ENCODE results near the gene RPS6KA5.
"Not testable (repeated sequence)": the region's sequence is repeated elsewhere in the genome, so short reads cannot be mapped to it uniquely, and the experiment has no call there.

RPS6KA5 gene

GRCh38 chr14:91060351-91061055, at the start of gene RPS6KA5:
TSS of gene RPS6KA5 (minus strand) at chr14:91060641. CDS start at chr14:91060434, 207 bp downstream.
- DNase-seq (ENCODE audit: low read depth in 2 of 2), result peak; percentile 99 to 100

- DNase-seq (ENCODE audit: low read depth in 2 of 2), result peak in 1 of 2 donors; percentile 1
Measured at GRCh38 chr14:91108941-91109611, 48.6 kb upstream of the RPS6KA5 start.

DNA sequence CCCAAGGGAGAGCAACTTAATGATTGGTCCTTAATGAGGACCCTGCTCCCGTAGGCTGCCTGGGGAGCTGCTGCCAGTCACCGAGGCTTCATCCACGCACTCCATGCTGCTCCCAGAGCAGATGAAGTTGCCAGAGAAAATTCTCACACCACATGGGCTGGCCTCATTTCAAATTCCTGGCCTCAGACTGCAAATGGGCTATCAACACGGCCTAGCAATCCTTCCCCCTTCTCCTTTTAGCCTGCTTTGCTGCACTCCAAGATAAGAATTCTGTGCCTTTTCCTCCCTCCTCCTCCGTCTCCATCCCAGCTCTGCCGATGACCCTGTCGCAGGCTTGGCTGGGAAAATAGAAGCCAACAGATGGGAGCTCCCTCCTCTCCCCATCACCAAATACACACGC, 42.7 kb upstream of the RPS6KA5 start:
- no peak for DNase-seq (ENCODE audit: low read depth in 2 of 2)

DNA sequence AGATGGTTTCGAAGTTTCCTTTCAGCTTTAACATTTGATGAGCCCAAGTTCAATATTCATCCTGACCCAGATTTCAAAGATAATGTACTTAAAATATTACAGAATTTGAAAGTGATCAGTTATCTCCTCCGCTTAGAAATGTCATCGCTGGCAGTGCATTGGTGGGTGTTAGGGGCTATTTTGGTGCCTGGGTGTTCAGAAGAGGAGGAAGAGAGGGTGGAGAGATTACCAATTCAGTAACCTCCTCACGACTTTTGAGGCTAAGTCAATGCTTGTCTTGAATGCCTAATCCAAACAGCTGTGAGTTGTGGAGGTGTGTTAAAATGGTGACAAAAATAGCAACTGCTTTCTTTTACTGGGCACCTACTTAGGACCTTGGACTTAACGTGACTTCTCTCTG, 39.7 kb upstream of the RPS6KA5 start:
- DNase-seq (ENCODE audit: low read depth in 2 of 2), result no peak

DNA sequence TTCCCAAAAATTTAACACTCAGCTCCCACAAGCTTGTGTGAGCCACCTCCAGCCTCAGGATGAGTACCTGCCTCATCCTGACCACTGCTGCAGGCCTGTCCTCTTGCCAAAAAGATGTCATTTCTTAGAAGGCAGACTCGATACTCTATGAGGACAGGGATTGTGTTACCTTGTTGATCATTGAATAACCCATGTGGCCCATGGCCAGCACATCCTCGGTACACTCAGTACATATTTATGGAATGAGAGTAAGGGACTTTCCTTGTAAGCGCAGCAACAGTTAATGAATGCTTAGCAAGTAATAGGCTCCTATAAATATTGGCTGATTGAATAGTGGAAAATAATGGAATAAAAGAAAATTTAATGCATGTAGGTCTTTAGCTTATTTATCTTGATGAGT, 38.1 kb upstream of the RPS6KA5 start:
- DNase-seq (ENCODE audit: low read depth in 2 of 2), result no peak

DNA sequence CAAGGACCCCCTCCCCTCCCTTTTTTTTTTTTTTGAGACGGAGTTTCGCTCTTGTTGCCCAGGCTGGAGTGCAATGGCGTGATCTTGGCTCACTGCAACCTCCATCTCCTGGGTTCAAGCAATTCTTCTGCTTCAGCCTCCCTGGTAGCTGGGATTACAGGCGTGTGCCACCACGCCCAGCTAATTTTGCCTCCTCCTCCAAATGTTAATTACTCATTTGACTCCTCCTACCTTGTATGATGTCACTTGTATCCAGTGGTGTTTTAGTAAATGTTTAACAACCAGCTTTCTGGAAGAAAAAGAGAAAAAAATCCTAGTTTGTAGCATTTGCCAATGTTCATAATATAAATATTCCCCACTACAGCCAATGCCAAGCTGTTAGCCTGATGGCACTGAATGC, 37.2 kb upstream of the RPS6KA5 start:
- DNase-seq (ENCODE audit: low read depth in 2 of 2), result not testable (repeated sequence)

DNA sequence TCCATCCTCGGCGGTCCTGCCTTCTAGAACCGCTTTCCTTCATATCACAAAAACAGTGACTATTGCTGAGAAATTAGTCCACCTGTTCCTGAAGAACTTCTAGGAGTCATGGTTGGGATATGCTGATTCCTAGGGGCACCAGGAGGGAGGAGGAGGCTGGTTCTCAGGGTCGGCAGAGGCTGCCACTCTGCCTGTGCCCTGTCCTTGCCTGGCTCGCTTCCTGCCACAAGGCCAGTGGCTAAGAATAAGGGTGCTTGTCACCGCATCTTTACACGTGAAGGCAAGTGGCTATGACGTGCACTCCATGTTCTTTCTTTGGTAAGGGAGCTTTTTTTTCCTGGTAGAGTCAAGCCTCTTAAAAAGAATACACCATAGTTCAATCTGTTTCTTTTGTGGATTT, 34.7 kb upstream of the RPS6KA5 start:
- no peak for DNase-seq (ENCODE audit: low read depth in 2 of 2)

DNA sequence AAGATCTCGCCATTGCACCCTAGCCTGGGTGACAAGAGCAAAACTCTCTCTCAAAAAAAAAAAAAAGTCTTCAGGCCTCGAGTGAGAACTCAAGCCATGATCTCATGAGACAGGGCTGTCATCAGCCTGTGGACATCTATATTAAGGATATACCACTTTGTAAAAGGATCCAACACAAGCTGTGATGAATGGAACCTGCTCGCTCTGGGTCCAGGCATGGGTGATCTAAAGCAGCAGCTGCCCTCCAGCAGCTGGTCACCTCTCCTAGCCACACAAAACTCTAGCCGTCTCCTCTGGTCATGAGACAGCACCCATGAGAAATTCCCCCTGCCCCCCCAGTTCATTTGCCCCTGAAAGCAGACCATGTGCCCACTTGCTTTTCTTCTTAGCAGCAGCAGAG, 34.3 kb upstream of the RPS6KA5 start:
- no peak for DNase-seq (ENCODE audit: low read depth in 2 of 2)

- DNase-seq (ENCODE audit: low read depth in 2 of 2), result not testable (repeated sequence)
Measured at GRCh38 chr14:91093743-91094472, 33.5 kb upstream of the RPS6KA5 start.

- DNase-seq (ENCODE audit: low read depth in 2 of 2), result no peak
Measured at GRCh38 chr14:91092073-91092472, 31.6 kb upstream of the RPS6KA5 start.

- DNase-seq (ENCODE audit: low read depth in 2 of 2), result no peak
Measured at GRCh38 chr14:91090743-91091142, 30.3 kb upstream of the RPS6KA5 start.

GRCh38 chr14:91089958-91090535, 29.6 kb upstream of the RPS6KA5 start:
- DNase-seq (ENCODE audit: low read depth in 2 of 2), result no peak

DNA sequence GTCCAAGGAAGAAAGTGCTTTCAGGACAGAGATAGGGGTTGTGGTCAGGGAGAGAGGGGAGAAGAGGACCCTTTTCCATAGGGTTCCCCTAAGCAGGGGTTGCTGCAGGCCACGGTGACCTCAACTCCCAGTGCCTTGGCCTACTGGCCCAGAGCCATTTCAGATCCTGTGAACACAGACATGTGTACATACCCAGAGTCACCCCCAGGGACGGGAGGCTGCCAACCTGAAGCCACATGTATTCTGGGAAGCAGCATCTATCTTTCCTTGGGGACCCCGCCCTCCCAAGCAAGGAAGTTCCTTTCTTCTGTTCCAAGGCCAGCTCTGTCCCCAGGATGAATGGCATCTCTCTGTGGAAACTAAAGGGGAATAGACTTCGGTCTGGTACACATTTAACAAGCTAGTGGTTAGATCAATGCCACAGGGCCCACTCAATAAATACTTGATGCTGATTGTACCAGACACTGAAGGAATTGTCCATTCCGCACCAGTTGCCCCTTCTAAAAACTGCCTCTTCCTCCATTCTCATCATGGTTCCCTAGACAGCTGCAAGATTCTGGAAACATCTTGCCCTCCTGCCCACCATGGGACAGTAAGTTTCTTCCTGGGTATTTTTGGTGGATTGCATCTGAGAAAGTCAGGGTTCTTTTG, 28.3 kb upstream of the RPS6KA5 start:
- DNase-seq (ENCODE audit: low read depth in 2 of 2), result no peak

GRCh38 chr14:91087470-91087869, 27.0 kb upstream of the RPS6KA5 start:
- not testable (repeated sequence) for DNase-seq (ENCODE audit: low read depth in 2 of 2)

DNA sequence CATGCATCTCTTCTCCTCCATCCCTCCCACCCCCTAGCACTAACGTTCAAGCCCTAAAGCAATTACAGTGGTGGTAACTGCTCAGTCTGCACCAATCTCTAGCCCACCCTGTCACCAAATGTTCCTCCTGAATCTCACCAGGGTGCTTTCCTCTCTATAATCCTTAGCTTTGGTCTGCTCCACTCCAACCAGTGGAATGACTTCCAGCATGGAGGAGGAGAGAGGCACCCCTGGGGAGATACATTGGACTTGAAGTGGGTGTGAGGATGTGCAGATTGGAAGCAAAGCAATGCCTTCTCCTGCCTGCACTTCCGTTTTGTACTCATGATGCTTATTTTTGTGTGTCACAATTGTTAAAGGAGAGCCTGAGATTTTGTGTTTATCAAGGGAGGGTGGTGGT, 24.1 kb upstream of the RPS6KA5 start:
- DNase-seq (ENCODE audit: low read depth in 2 of 2), result no peak

DNA sequence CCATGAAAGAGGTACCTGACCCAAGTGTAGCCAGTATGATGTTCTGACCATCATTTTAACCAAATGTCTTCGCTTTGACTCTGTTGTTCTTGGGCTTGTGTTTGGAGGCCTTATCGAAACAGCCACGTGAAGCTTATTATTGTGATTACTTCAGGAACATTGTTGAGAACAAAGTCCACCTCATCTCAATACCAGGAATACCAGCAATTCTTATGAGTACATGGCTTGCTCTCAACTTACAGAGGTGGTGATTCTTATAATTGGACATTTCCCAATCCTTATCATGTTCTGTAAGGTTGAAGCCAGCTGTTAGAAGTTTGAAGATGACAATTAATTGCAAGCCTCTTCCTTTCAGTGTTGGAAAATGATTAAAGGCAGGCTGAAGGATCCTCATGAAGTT, 21.8 kb upstream of the RPS6KA5 start:
- DNase-seq (ENCODE audit: low read depth in 2 of 2), result no peak

DNA sequence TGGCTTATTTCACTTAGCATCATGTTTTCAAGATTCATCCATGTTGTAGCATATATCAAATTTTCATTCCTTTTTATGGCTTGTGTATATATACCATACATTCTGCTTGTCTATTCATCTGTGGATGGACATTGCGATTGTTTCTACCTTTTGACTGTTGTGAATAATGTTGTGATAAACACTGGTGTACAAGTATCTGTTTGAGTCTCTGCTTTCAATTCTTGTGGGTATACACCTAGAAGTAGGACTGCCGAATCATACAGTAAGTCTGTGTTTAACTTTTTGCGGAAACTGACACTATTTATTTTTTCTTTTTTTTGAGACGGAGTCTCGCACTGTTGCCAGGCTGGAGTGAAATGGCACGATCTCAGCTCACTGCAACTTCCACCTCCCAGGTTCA, 19.6 kb upstream of the RPS6KA5 start:
- DNase-seq (ENCODE audit: low read depth in 2 of 2), result no peak

GRCh38 chr14:91078095-91078737, 17.8 kb upstream of the RPS6KA5 start:
- DNase-seq (ENCODE audit: low read depth in 2 of 2), result peak; percentile 24 to 37

GRCh38 chr14:91075553-91075952, 15.1 kb upstream of the RPS6KA5 start:
- no peak for DNase-seq (ENCODE audit: low read depth in 2 of 2)

DNA sequence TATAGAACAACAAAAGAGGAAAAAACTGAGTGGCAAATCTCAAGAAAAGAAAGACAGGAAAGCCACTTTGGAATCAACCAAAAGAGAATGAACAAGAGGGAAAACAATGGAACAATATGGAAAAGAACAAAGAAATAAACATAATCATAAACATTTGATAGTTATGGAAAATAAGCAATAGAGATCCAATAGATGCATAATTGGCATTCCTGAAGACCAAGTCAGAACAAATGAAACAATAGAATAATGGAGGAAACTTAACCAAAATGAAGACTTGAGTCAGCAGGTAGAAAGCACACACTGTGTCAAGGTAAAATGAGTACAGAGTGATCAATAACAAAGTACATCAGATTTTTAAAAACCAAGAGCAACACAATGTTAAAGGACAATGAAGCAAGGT, 10.1 kb upstream of the RPS6KA5 start:
- DNase-seq (ENCODE audit: low read depth in 2 of 2), result no peak

- no peak for DNase-seq (ENCODE audit: low read depth in 2 of 2)
Measured at GRCh38 chr14:91068642-91069041, 8.2 kb upstream of the RPS6KA5 start.

All from activated CD4-positive, alpha-beta T cell treated with anti-CD3 and anti-CD28 coated beads for 24 hours (primary cell).